H1 (cell line): Measurements from ENCODE around the gene CCNB3.

Experiments
- CTCF ChIP-seq, 3 experiments: IDR thresholded peaks; 1 replicate in 2 of 3; 2 replicates in 1 of 3; pipeline versions ENCODE4 v1.5.1 to v1.6.1; 2011; ENCODE audit warnings: low read length in 3 of 3, mild to moderate bottlenecking in 3 of 3, inconsistent platforms in 2 of 3, low read depth in 1 of 3, moderate library complexity in 1 of 3; ENCODE audit not compliant: insufficient read depth in 1 of 3; ENCODE audit errors: control extremely low read depth in 1 of 3
- EGR1 ChIP-seq: IDR thresholded peaks from 2 replicates; pipeline ENCODE4 v1.6.1; 2011; ENCODE audit warnings: low read depth, low read length, borderline replicate concordance
- EZH2 ChIP-seq: fragments of 200-600 bp; sonication (generic); IDR thresholded peaks from 2 replicates; pipeline ENCODE4 v1.7.1; 2012; ENCODE audit warnings: low read depth, mild to moderate bottlenecking, moderate library complexity, low read length, inconsistent platforms; ENCODE audit not compliant: severe bottlenecking
- GTF2F1 ChIP-seq: IDR thresholded peaks from 2 replicates; pipeline ENCODE4 v1.6.1; 2012; ENCODE audit warnings: low read depth, low read length, improper control_type of control experiment, borderline replicate concordance
- RFX5 ChIP-seq: IDR thresholded peaks from 2 replicates; pipeline ENCODE4 v1.6.1; 2011; ENCODE audit warnings: low read depth, low read length, improper control_type of control experiment, borderline replicate concordance
- RXRA ChIP-seq: IDR thresholded peaks from 2 replicates; pipeline ENCODE4 v1.6.1; 2011; ENCODE audit warnings: low read depth, mild to moderate bottlenecking, low read length, moderate library complexity; ENCODE audit not compliant: insufficient read depth
- SP1 ChIP-seq: IDR thresholded peaks from 2 replicates; pipeline ENCODE4 v1.6.1; 2011; ENCODE audit warnings: low read depth, low read length
- TAF1 ChIP-seq: IDR thresholded peaks from 2 replicates; pipeline ENCODE4 v1.6.1; 2011; ENCODE audit warnings: mild to moderate bottlenecking, low read depth, low read length
- TCF12 ChIP-seq: IDR thresholded peaks from 2 replicates; pipeline ENCODE4 v1.6.1; 2011; ENCODE audit warnings: low read depth, mild to moderate bottlenecking, low read length
- TEAD4 ChIP-seq: IDR thresholded peaks from 2 replicates; pipeline ENCODE4 v1.6.1; 2012; ENCODE audit warnings: low read depth, low read length, inconsistent platforms, mixed read lengths
- USF2 ChIP-seq: IDR thresholded peaks from 2 replicates; pipeline ENCODE4 v1.6.1; 2011; ENCODE audit warnings: low read length, improper control_type of control experiment
- YY1 ChIP-seq: IDR thresholded peaks from 2 replicates; pipeline ENCODE4 v1.6.1; 2011; ENCODE audit warnings: low read depth, mild to moderate bottlenecking, low read length
- TF ChIP-seq, protein P1 (sequence below): IDR thresholded peaks from 2 replicates; pipeline ENCODE4 v1.6.1; 2012; ENCODE audit warnings: inconsistent platforms

GRCh38 chrX:50343917-50344316 lies 139.4 kb downstream of the CCNB3 start:
- TF ChIP-seq USF2 (no peak), CTCF (IDR thresholded peaks at IDR 0.05; ENCODE audit: control extremely low read depth in 1 of 3, insufficient read depth in 1 of 3, low read depth in 1 of 3, low read length in 3 of 3) (no peak), TAF1 (no peak), TEAD4 (no peak), TCF12 (no peak), YY1 (no peak), EZH2 (no peak), SP1 (no peak), RFX5 (no peak), RXRA (no peak), EGR1 (no peak), GTF2F1 (no peak)
- TF ChIP-seq, protein P1, sequence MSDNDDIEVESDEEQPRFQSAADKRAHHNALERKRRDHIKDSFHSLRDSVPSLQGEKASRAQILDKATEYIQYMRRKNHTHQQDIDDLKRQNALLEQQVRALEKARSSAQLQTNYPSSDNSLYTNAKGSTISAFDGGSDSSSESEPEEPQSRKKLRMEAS = no peak
